Measurements from ENCODE around the gene DNAI4.

- TF ChIP-seq CTCF (IDR thresholded peaks at IDR 0.05) (no peak), POLR2A (IDR thresholded peaks at IDR 0.05) (no peak)
Observed at GRCh38 chr1:66890621-66891020, 34.0 kb downstream of the DNAI4 start.
